Measurements from ENCODE around the gene FRMD6. TPM values are rescaled to one million over a fixed set of nuclear protein-coding genes. Genes with fewer than 3 reads are reported as not detected.

FRMD6 gene
- total RNA-seq, 4 donors from 2014 or later = 35.7 to 44.9 (median 37.5) TPM

DNA sequence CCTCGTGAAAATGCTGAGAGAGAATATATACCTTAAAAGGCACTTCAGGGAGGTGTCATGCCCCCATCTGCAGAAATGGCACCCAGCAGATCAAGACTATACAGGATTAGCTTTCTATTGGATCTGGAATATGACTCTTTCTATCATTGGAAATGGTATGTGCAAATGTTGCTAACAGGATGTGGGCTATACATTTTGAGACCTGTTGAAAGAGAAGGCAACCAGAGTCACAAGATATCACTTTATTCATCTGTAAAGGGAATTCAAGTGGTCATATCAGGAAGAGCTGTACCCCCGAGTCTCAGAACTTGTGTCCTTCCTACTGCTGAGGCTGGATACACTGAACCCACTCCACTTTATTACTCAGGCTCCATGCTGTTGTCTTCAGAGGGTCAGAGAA is 46.1 kb upstream of the FRMD6 start:
- Histone ChIP-seq H3K27ac (replicated peaks in 1 of 4) (no peak overlapping the region), H3K4me1 (peaks cover 0 to 7% (median 6%) of the 10 kb centered on the region in 4 donors), H3K9me3 (no peaks in the 10 kb centered on the region), H3K36me3 (no peaks in the 10 kb centered on the region), H3K4me3 (no peak overlapping the region), H3K27me3 (no peaks in the 10 kb centered on the region)
- WGBS = 94% methylated on average over 2 of the region's 2 CpGs
- intact Hi-C loops (cut with DNase I) = no loop called here
- no peak for TF ChIP-seq POLR2AphosphoS5 (IDR thresholded peaks at IDR 0.05)
- no peak for TF ChIP-seq EP300 (IDR thresholded peaks at IDR 0.05)
- TF ChIP-seq, protein P1, sequence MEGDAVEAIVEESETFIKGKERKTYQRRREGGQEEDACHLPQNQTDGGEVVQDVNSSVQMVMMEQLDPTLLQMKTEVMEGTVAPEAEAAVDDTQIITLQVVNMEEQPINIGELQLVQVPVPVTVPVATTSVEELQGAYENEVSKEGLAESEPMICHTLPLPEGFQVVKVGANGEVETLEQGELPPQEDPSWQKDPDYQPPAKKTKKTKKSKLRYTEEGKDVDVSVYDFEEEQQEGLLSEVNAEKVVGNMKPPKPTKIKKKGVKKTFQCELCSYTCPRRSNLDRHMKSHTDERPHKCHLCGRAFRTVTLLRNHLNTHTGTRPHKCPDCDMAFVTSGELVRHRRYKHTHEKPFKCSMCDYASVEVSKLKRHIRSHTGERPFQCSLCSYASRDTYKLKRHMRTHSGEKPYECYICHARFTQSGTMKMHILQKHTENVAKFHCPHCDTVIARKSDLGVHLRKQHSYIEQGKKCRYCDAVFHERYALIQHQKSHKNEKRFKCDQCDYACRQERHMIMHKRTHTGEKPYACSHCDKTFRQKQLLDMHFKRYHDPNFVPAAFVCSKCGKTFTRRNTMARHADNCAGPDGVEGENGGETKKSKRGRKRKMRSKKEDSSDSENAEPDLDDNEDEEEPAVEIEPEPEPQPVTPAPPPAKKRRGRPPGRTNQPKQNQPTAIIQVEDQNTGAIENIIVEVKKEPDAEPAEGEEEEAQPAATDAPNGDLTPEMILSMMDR (IDR thresholded peaks at IDR 0.05) = no peak
- no peak for TF ChIP-seq POLR2A (IDR thresholded peaks at IDR 0.05; ENCODE audit: low read depth)
- DNase-seq (ENCODE audit: extremely low spot score) = no peak

DNA sequence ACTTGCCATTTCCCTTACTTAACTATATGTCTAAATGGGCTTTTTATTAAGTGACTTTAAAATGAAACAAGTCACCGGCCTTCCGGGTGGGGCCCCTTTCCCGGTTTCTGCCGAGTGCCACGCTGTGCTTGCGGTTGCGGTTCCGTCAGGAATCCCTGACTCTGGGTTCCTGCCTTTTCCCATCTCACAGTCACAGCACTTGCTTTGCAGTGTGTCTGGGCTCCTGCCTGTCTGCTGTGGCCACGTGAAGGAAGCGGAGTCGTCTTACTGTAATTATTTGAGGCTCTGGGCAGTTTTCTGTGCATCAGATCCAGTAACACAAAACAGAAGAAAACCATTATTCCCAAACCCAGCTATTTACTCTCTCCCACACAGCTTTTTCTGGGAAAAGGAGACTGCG is 44.0 kb upstream of the FRMD6 start:
- no peaks in the 10 kb centered on the region for H3K36me3 ChIP-seq
- 73% methylated on average over 12 of the region's 12 CpGs for WGBS
- no peak overlapping the region for H3K27ac ChIP-seq (replicated peaks in 1 of 4)
- no peak for DNase-seq (ENCODE audit: extremely low spot score)
- H3K27me3 ChIP-seq = no peaks in the 10 kb centered on the region
- H3K4me1 ChIP-seq = no peaks in the 10 kb centered on the region
- H3K4me3 ChIP-seq = peak overlapping the region in 2 of 4 donors; percentile 6 to 21
- H3K9me3 ChIP-seq = no peaks in the 10 kb centered on the region
- TF ChIP-seq, protein P1 (IDR thresholded peaks at IDR 0.05) = no peak
- TF ChIP-seq EP300 (IDR thresholded peaks at IDR 0.05) (no peak), POLR2A (IDR thresholded peaks at IDR 0.05; ENCODE audit: low read depth) (no peak), POLR2AphosphoS5 (IDR thresholded peaks at IDR 0.05) (no peak)
- intact Hi-C loops (cut with DNase I) = no loop called here

DNA sequence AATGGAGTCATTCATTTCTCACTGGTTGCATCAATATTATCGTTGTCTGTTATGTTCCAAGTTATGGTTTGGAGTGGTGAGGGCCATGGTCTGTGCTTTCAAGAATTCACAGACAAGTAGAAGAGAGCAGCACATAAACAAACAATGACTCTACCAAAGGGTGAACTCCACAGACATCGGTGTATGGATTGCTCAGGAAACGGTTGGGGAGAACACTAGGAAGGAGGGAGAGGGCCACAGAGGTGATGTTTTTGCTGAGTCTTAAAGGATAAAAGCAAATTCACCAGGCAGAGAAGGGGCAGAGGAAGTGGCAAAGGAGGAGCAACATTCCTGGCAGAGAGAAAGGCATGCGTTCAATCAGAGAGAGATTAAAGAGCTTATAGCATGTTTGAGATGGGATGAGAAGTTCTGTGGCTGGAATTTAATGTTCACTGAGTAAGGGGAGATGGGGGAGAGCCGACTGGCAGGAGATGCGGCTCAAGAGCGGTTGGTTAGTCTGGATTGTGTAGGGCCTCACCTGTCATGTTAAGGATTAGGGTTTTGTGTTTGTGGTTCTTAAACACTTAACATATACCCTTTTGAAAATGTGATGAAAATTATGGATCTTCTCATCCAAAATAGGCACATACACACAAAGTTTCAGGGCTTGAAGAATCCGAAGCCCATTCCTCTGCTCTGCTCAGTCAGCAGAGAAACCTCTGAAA is 42.3 kb upstream of the FRMD6 start:
- TF ChIP-seq POLR2AphosphoS5 (IDR thresholded peaks at IDR 0.05) (no peak), EP300 (IDR thresholded peaks at IDR 0.05) (no peak), POLR2A (IDR thresholded peaks at IDR 0.05; ENCODE audit: low read depth) (no peak)
- TF ChIP-seq, protein P1 (IDR thresholded peaks at IDR 0.05) = no peak
- no peak for DNase-seq (ENCODE audit: extremely low spot score)
- intact Hi-C loops (cut with DNase I) = no loop called here
- Histone ChIP-seq H3K27ac (replicated peaks in 1 of 4) (no peak overlapping the region), H3K4me3 (no peak overlapping the region), H3K36me3 (no peaks in the 10 kb centered on the region), H3K27me3 (no peaks in the 10 kb centered on the region), H3K9me3 (no peaks in the 10 kb centered on the region), H3K4me1 (no peaks in the 10 kb centered on the region)
- 67% methylated on average over 8 of the region's 8 CpGs for WGBS

DNA sequence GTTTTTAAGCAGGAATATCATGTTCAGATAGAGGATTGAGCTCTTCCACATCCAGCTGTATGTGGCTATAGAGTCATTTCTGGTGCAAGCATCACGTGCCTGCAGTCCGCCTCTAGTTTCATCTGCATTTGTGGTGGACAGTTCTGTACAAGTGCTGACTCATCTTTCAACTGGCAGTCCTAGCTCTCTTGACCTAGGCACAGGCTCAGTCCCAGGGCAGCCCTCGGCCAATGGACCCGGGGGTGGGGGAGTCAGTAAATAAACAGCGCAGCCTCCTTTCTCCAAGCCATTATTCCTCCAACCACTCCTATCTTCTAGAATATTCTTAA is 41.8 kb upstream of the FRMD6 start:
- H3K9me3 ChIP-seq = no peaks in the 10 kb centered on the region
- H3K27ac ChIP-seq (replicated peaks in 1 of 4) = no peak overlapping the region
- DNase-seq (ENCODE audit: extremely low spot score) = no peak
- TF ChIP-seq, protein P1 (IDR thresholded peaks at IDR 0.05) = no peak
- no peak for TF ChIP-seq POLR2A (IDR thresholded peaks at IDR 0.05; ENCODE audit: low read depth)
- no peak for TF ChIP-seq EP300 (IDR thresholded peaks at IDR 0.05)
- no peak for TF ChIP-seq POLR2AphosphoS5 (IDR thresholded peaks at IDR 0.05)
- no peak overlapping the region for H3K4me3 ChIP-seq
- intact Hi-C loops (cut with DNase I) = loop anchor here (10.0 kb wide), 1 partner anchor 55 kb away; no protein-coding TSS in a partner anchor
- WGBS = 88% methylated on average over 5 of the region's 5 CpGs
- H3K4me1 ChIP-seq = no peaks in the 10 kb centered on the region
- no peaks in the 10 kb centered on the region for H3K36me3 ChIP-seq
- no peaks in the 10 kb centered on the region for H3K27me3 ChIP-seq

DNA sequence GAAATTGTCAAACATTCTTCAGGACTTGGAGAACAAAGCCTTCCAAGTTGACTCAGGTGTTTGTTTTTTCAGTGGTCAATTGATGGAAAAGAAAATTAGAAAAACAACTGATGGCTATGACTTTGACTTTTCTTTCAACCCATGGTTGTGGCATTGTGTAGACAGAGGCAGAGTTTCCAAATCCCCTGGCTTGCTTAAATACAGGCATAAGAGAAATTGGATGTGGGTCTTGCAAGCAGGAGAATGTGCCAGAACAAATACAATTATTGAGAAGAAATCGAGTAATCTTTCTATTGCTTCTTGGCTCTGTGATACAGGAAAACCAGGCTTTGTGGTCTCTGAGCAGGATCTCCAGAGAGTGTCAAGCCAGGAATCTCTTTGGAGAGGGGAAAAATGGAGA is 40.9 kb upstream of the FRMD6 start:
- intact Hi-C loops (cut with DNase I) = loop anchor here (10.0 kb wide), 1 partner anchor 56 kb away; no protein-coding TSS in a partner anchor
- H3K9me3 ChIP-seq = no peaks in the 10 kb centered on the region
- 57% methylated on average over 1 of the region's 1 CpG for WGBS
- H3K27me3 ChIP-seq = no peaks in the 10 kb centered on the region
- TF ChIP-seq EP300 (IDR thresholded peaks at IDR 0.05) (no peak), POLR2A (IDR thresholded peaks at IDR 0.05; ENCODE audit: low read depth) (no peak), POLR2AphosphoS5 (IDR thresholded peaks at IDR 0.05) (no peak)
- TF ChIP-seq, protein P1 (IDR thresholded peaks at IDR 0.05) = no peak
- DNase-seq (ENCODE audit: extremely low spot score) = no peak
- no peak overlapping the region for H3K27ac ChIP-seq (replicated peaks in 1 of 4)
- H3K4me3 ChIP-seq = no peak overlapping the region
- no peaks in the 10 kb centered on the region for H3K4me1 ChIP-seq
- H3K36me3 ChIP-seq = no peaks in the 10 kb centered on the region

Measured in esophagus muscularis mucosa (tissue), 4 donors.